GM12878 (cell line): ENCODE data around the gene TBC1D25. TPM values are rescaled to one million over a fixed set of nuclear protein-coding genes. Genes with fewer than 3 reads are reported as not detected.

Source experiments
- ATAC-seq: fragments of 200-7000 bp; cut with Tn5 transposase; 3 replicates; pipeline ENCODE4 v1.9.1; 2020; ENCODE audit warnings: mild to moderate bottlenecking, moderate library complexity
- BruUV-seq: library from RNA; stranded (reverse); fragments of 400-500 nt; replicated peaks from 2 replicates; lab custom pipeline; 2021; lab: Mats Ljungman, UMichigan
- CTCF ChIA-PET: fragments of 300-600 bp; sonication (Branson Sonifier 250); formaldehyde crosslinking; extraction: SDS; loops from one replicate; lab custom pipeline; 2021; ENCODE audit warnings: inconsistent platforms; lab: Yijun Ruan, JAX
- POLR2A ChIA-PET: fragments of 350-600 bp; formaldehyde crosslinking; extraction: SDS; loops from one replicate; lab custom pipeline; 2021; ENCODE audit warnings: inconsistent platforms; lab: Charles Lee
- RAD21 ChIA-PET: fragments of 300-600 bp; sonication (Branson Sonifier 250); formaldehyde crosslinking; loops from one replicate; lab custom pipeline; 2023; ENCODE audit warnings: antibody characterized with exemption; ENCODE audit not compliant: unreplicated experiment; lab: Charles Lee
- SMC1A ChIA-PET: fragments of 300-600 bp; sonication (Branson Sonifier 250); formaldehyde crosslinking; loops from one replicate; lab custom pipeline; 2023; ENCODE audit not compliant: unreplicated experiment, uncharacterized antibody; lab: Charles Lee
- DNase-seq: peaks from one replicate; pipeline ENCODE4 v3.0.0-alpha.2; 2011; ENCODE audit warnings: low read depth, low spot score
- FAIRE-seq: peaks from 3 replicates; lab custom pipeline; 2011; peaks lifted over from hg19 to GRCh38; lab: Jason Lieb, UNC
- H2AFZ ChIP-seq: 2 replicates; pipeline ENCODE4 v1.6.0; 2011; ENCODE audit warnings: low read depth, low read length, control low read depth; ENCODE audit not compliant: control insufficient read depth
- H3K27ac ChIP-seq: 2 replicates; pipeline ENCODE4 v1.5.1; 2011; ENCODE audit warnings: control low read depth; ENCODE audit not compliant: control insufficient read depth, insufficient read depth
- H3K27me3 ChIP-seq, 2 experiments: replicated peaks in 1 of 2; 2 replicates each; pipeline versions ENCODE4 v1.6.0 to v1.6.1; 2011; ENCODE audit warnings: low read length in 1 of 2; ENCODE audit not compliant: control insufficient read depth in 2 of 2, insufficient read depth in 2 of 2
- H3K36me3 ChIP-seq, 2 experiments: 2 replicates each; pipeline ENCODE4 v1.5.1; 2011; ENCODE audit warnings: low read length in 1 of 2; ENCODE audit not compliant: control insufficient read depth in 2 of 2, insufficient read depth in 2 of 2
- H3K4me1 ChIP-seq: 2 replicates; pipeline ENCODE4 v1.6.1; 2011; ENCODE audit warnings: mild to moderate bottlenecking, low read length, moderate library complexity, mixed read lengths; ENCODE audit not compliant: control insufficient read depth, insufficient read depth
- H3K4me2 ChIP-seq: 2 replicates; pipeline ENCODE4 v1.6.0; 2011; ENCODE audit warnings: control low read depth; ENCODE audit not compliant: control insufficient read depth, insufficient read depth
- H3K4me3 ChIP-seq: fragments of 200-600 bp; sonication (generic); 2 replicates; pipeline ENCODE4 v1.5.1; 2016
- H3K79me2 ChIP-seq: 2 replicates; pipeline ENCODE4 v1.6.0; 2011; ENCODE audit warnings: low read length; ENCODE audit not compliant: control insufficient read depth, insufficient read depth
- H3K9ac ChIP-seq: 2 replicates; pipeline ENCODE4 v1.8.0; 2011; ENCODE audit warnings: low read length, control low read depth, mixed read lengths; ENCODE audit not compliant: control insufficient read depth, insufficient read depth
- H3K9me3 ChIP-seq: replicated peaks from 3 replicates; pipeline ENCODE4 v1.5.1; 2011; ENCODE audit warnings: mild to moderate bottlenecking, low read length; ENCODE audit not compliant: control insufficient read depth, insufficient read depth
- H4K20me1 ChIP-seq: 2 replicates; pipeline ENCODE4 v1.6.0; 2011; ENCODE audit not compliant: control insufficient read depth, insufficient read depth
- CHD2 ChIP-seq: IDR thresholded peaks from 2 replicates; pipeline ENCODE4 v1.6.1; 2011; ENCODE audit warnings: low read depth, low read length, improper control_type of control experiment, borderline replicate concordance
- CREB1 ChIP-seq: IDR thresholded peaks from 2 replicates; pipeline ENCODE4 v1.6.1; 2012; ENCODE audit warnings: low read depth, mild to moderate bottlenecking, inconsistent platforms
- ETV6 ChIP-seq, 2 experiments: fragments of 450-650 bp in 1 of 2; IDR thresholded peaks in 1 of 2; conservative IDR thresholded peaks in 1 of 2; 2 replicates each; pipeline ENCODE4 v1.6.1; 2014; ENCODE audit warnings: antibody characterized with exemption in 1 of 2, borderline replicate concordance in 1 of 2, low read depth in 1 of 2, mild to moderate bottlenecking in 1 of 2, moderate library complexity in 1 of 2
- FOXK2 ChIP-seq: fragments of 450-650 bp; IDR thresholded peaks from 2 replicates; pipeline ENCODE4 v1.6.1; 2017; ENCODE audit warnings: mild to moderate bottlenecking, moderate library complexity
- HCFC1 ChIP-seq: fragments of 150-350 bp; IDR thresholded peaks from 2 replicates; pipeline ENCODE4 v1.6.1; 2014; ENCODE audit warnings: low read length
- IKZF2 ChIP-seq, 2 experiments: fragments of 450-650 bp; IDR thresholded peaks; 2 replicates each; pipeline ENCODE4 v1.6.1; 2017; ENCODE audit warnings: mild to moderate bottlenecking in 2 of 2, moderate library complexity in 2 of 2
- IRF4 ChIP-seq: IDR thresholded peaks from 2 replicates; pipeline ENCODE4 v1.6.1; 2011; ENCODE audit warnings: low read depth, low read length
- MEF2B ChIP-seq: fragments of 450-650 bp; IDR thresholded peaks from 2 replicates; pipeline ENCODE4 v1.6.1; 2018; ENCODE audit warnings: mild to moderate bottlenecking, moderate library complexity; ENCODE audit not compliant: partially characterized antibody, poor library complexity, severe bottlenecking
- MTA2 ChIP-seq: fragments of 450-650 bp; IDR thresholded peaks from 2 replicates; pipeline ENCODE4 v1.6.1; 2016; ENCODE audit warnings: low read depth, mild to moderate bottlenecking, moderate library complexity
- NBN ChIP-seq: fragments of 450-650 bp; IDR thresholded peaks from 2 replicates; pipeline ENCODE4 v1.6.1; 2016
- NFXL1 ChIP-seq: fragments of 450-650 bp; IDR thresholded peaks from 2 replicates; pipeline ENCODE4 v1.6.1; 2017; ENCODE audit warnings: antibody characterized with exemption, mild to moderate bottlenecking, borderline replicate concordance
- NFYB ChIP-seq: IDR thresholded peaks from 2 replicates; pipeline ENCODE4 v1.6.1; 2011; ENCODE audit warnings: low read depth, mild to moderate bottlenecking, low read length, improper control_type of control experiment, moderate library complexity; ENCODE audit not compliant: insufficient read depth
- RB1 ChIP-seq: fragments of 450-650 bp; formaldehyde crosslinking; IDR thresholded peaks from 2 replicates; pipeline ENCODE4 v1.6.1; 2017; ENCODE audit warnings: mild to moderate bottlenecking, borderline replicate concordance
- SMC3 ChIP-seq: IDR thresholded peaks from 2 replicates; pipeline ENCODE4 v1.6.1; 2011; ENCODE audit warnings: low read length, improper control_type of control experiment, borderline replicate concordance
- ZBED1 ChIP-seq: IDR thresholded peaks from 2 replicates; pipeline ENCODE4 v1.6.1; 2016; ENCODE audit warnings: borderline replicate concordance
- ZBTB33 ChIP-seq: fragments of 450-650 bp; IDR thresholded peaks from 2 replicates; pipeline ENCODE4 v1.6.1; 2017; ENCODE audit warnings: mild to moderate bottlenecking
- WGBS: methylation state at CpG from one replicate; pipeline ENCODE4 v1.1.6; 2016; ENCODE audit warnings: low lambda C conversion rate; ENCODE audit not compliant: insufficient replicate concordance, insufficient coverage; ENCODE audit errors: missing lambda C conversion rate; 5-methylcytosine and 5-hydroxymethylcytosine counted together
- in situ Hi-C: fragments of 300-500 bp; cut with MboI; formaldehyde crosslinking; loops from 9 replicates; pipeline ENCODE4 v1.14.3; 2018; ENCODE audit warnings: mixed read lengths
- intact Hi-C: fragments of 100-400 bp; cut with micrococcal nuclease; formaldehyde crosslinking; loops from one replicate; pipeline ENCODE4 v1.14.2; 2022; ENCODE audit not compliant: unreplicated experiment
- polyA plus RNA-seq, 11 experiments: library from polyadenylated mRNA; depleted of rRNA in 4 of 11; unstranded in 6 of 11; stranded (reverse) in 5 of 11; fragments of >200 nt; fragmentation: Nextera tagmentation in 4 of 11; fragmentation: Illumina TruSeq in 1 of 11; extraction: Ambion mirVana in 4 of 11; extraction: Trizol in 1 of 11; gene quantifications; 1 replicate in 1 of 11; 2 replicates in 10 of 11; pipeline versions ENCODE4 v1.2.1 to v1.2.3, GENCODE V29; 2011 to 2016; ENCODE audit warnings: inconsistent platforms in 2 of 11, missing spikeins in 2 of 11, low read depth in 1 of 11
- total RNA-seq, 4 experiments: library from RNA; depleted of rRNA in 3 of 4; stranded (reverse); fragments of >200 nt in 3 of 4; fragmentation: Illumina TruSeq in 1 of 4; extraction: Trizol in 1 of 4; gene quantifications; 2 replicates each; pipeline versions ENCODE4 v1.2.1 to v1.2.3, GENCODE V29; 2013 to 2021
- TF ChIP-seq, protein P1 (sequence below): IDR thresholded peaks from 2 replicates; pipeline ENCODE4 v1.6.1; 2012; ENCODE audit warnings: low read depth, low read length, improper control_type of control experiment
- TF ChIP-seq, protein P2 (sequence below): fragments of 450-650 bp; IDR thresholded peaks from 2 replicates; pipeline ENCODE4 v1.6.1; 2018; ENCODE audit warnings: borderline replicate concordance, mild to moderate bottlenecking; ENCODE audit not compliant: partially characterized antibody
- TF ChIP-seq, protein P3 (sequence below): fragments of 450-650 bp; IDR thresholded peaks from 2 replicates; pipeline ENCODE4 v1.6.1; 2017; ENCODE audit warnings: antibody characterized with exemption, mild to moderate bottlenecking, moderate library complexity

The TBC1D25 gene
- total and polyA plus RNA-seq, 10 of the 15 experiments (the other 5 are each of a cell fraction or from before 2014, with no cell fraction given), result 0.79 to 17.3 (median 10.0) TPM

- DNase-seq, result no peak
- Histone ChIP-seq H3K36me3 (no peaks in the 10 kb centered on the region), H3K79me2 (no peaks in the 10 kb centered on the region), H3K9me3 (no peaks in the 10 kb centered on the region), H3K9ac (no peak overlapping the region), H3K4me2 (no peak overlapping the region), H2AFZ (no peak overlapping the region), H3K4me1 (no peaks in the 10 kb centered on the region), H3K27me3 (no peaks in the 10 kb centered on the region), H4K20me1 (no peaks in the 10 kb centered on the region), H3K27ac (no peak overlapping the region), H3K4me3 (no peak overlapping the region)
- POLR2A ChIA-PET, result no interaction called here
- ATAC-seq, result no peak
- CTCF ChIA-PET, result interaction anchor here (1.6 kb wide), 1 partner anchor 415 kb away, joined by 3 read pairs; no protein-coding TSS in a partner anchor
- no TSS peak for BruUV-seq
- intact Hi-C loops (no loop called here), in situ Hi-C loops (loop anchor here (10.0 kb wide), 1 partner anchor 414 kb away; no protein-coding TSS in a partner anchor)
- RAD21 ChIA-PET, result no interaction called here
- SMC1A ChIA-PET, result no interaction called here
- WGBS, result 49% methylated on average over 6 of the region's 6 CpGs
- no peak for FAIRE-seq
- TF ChIP-seq MTA2, result no peak
- TF ChIP-seq CREB1, result no peak
- no peak for TF ChIP-seq FOXK2
- no peak for TF ChIP-seq NBN
- no peak for TF ChIP-seq SMC3
- TF ChIP-seq RB1, result no peak
- TF ChIP-seq, protein P1, sequence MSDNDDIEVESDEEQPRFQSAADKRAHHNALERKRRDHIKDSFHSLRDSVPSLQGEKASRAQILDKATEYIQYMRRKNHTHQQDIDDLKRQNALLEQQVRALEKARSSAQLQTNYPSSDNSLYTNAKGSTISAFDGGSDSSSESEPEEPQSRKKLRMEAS, result no peak
- no peak for TF ChIP-seq NFXL1
- TF ChIP-seq, protein P2, sequence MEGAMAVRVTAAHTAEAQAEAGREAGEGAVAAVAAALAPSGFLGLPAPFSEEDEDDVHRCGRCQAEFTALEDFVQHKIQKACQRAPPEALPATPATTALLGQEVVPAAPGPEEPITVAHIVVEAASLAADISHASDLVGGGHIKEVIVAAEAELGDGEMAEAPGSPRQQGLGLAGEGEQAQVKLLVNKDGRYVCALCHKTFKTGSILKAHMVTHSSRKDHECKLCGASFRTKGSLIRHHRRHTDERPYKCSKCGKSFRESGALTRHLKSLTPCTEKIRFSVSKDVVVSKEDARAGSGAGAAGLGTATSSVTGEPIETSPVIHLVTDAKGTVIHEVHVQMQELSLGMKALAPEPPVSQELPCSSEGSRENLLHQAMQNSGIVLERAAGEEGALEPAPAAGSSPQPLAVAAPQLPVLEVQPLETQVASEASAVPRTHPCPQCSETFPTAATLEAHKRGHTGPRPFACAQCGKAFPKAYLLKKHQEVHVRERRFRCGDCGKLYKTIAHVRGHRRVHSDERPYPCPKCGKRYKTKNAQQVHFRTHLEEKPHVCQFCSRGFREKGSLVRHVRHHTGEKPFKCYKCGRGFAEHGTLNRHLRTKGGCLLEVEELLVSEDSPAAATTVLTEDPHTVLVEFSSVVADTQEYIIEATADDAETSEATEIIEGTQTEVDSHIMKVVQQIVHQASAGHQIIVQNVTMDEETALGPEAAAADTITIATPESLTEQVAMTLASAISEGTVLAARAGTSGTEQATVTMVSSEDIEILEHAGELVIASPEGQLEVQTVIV, result no peak
- TF ChIP-seq HCFC1, result no peak
- TF ChIP-seq IRF4, result no peak
- TF ChIP-seq ETV6 (conservative IDR thresholded peaks at IDR 0.05 in 1 of 2, IDR thresholded peaks at IDR 0.05 in 1 of 2; ENCODE audit: borderline replicate concordance in 1 of 2, low read depth in 1 of 2), result no peak
- TF ChIP-seq MEF2B, result no peak
- TF ChIP-seq CHD2, result no peak
- no peak for TF ChIP-seq ZBED1
- TF ChIP-seq, protein P3, sequence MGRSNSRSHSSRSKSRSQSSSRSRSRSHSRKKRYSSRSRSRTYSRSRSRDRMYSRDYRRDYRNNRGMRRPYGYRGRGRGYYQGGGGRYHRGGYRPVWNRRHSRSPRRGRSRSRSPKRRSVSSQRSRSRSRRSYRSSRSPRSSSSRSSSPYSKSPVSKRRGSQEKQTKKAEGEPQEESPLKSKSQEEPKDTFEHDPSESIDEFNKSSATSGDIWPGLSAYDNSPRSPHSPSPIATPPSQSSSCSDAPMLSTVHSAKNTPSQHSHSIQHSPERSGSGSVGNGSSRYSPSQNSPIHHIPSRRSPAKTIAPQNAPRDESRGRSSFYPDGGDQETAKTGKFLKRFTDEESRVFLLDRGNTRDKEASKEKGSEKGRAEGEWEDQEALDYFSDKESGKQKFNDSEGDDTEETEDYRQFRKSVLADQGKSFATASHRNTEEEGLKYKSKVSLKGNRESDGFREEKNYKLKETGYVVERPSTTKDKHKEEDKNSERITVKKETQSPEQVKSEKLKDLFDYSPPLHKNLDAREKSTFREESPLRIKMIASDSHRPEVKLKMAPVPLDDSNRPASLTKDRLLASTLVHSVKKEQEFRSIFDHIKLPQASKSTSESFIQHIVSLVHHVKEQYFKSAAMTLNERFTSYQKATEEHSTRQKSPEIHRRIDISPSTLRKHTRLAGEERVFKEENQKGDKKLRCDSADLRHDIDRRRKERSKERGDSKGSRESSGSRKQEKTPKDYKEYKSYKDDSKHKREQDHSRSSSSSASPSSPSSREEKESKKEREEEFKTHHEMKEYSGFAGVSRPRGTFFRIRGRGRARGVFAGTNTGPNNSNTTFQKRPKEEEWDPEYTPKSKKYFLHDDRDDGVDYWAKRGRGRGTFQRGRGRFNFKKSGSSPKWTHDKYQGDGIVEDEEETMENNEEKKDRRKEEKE, result no peak
- TF ChIP-seq IKZF2 (IDR thresholded peaks at IDR 0.05), result no peak
- no peak for TF ChIP-seq ZBTB33
- no peak for TF ChIP-seq NFYB
Observed at GRCh38 chrX:48498374-48498809, 41.1 kb upstream of the TBC1D25 start.
